ENCODE data around the gene PRKG1.

DNA sequence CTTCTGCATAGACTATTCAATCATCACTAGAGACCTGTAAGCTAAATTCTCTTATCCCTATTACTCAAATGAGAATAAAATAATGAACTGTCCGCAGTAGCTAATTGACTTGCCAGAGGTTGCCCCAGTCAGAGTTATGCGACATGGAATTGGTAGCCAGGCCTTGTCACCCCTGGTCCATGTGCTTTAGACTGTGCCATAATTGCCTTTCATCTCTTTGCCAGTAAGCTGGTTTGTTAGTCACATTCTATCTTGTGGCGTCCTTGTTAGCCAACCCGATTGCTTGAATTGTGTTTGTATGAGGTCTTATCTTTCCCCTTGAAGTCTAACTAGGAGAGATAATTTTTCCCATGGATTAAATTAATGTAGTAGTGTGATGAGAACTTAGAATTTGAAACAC, 362.5 kb downstream of the PRKG1 start:
- no peak for TF ChIP-seq EZH2 (IDR thresholded peaks at IDR 0.05; ENCODE audit: insufficient read depth, poor library complexity, severe bottlenecking)
- no peak for TF ChIP-seq EZH2phosphoT487 (IDR thresholded peaks at IDR 0.05; ENCODE audit: insufficient read depth, low read depth)

All from GM23248 (cell line).